CD4-positive, alpha-beta T cell (primary cell): ENCODE data around the gene NFAM1. TPM values are rescaled to one million over a fixed set of nuclear protein-coding genes. Genes with fewer than 3 reads are reported as not detected.

Experiments
- ATAC-seq: fragments of 200-7000 bp; cut with Tn5 transposase; one replicate; pipeline ENCODE4 v1.10.0; 2022; ENCODE audit warnings: mild to moderate bottlenecking; ENCODE audit not compliant: poor library complexity
- CTCF ChIA-PET: fragments of 350-600 bp; sonication (Branson Sonifier 250); formaldehyde crosslinking; loops from one replicate; lab custom pipeline; 2021; ENCODE audit warnings: antibody characterized with exemption, inconsistent platforms; lab: Charles Lee
- POLR2A ChIA-PET: fragments of 350-600 bp; sonication (Branson Sonifier 250); formaldehyde crosslinking; loops from one replicate; lab custom pipeline; 2021; ENCODE audit warnings: antibody characterized with exemption, inconsistent platforms; lab: Charles Lee
- DNase-seq, 14 experiments: peaks; one replicate each; pipeline ENCODE4 v3.0.0-alpha.2; 2013 to 2020; ENCODE audit warnings: mixed read lengths in 2 of 14
- H3K27ac ChIP-seq, 2 donors: one replicate each; pipeline versions ENCODE4 v1.5.1 to v1.7.0; 2013; ENCODE audit warnings: low read length in 2 of 2, low read depth in 1 of 2, mild to moderate bottlenecking in 1 of 2
- H3K27me3 ChIP-seq, 2 experiments: 1 replicate in 1 of 2; 2 replicates in 1 of 2; pipeline versions ENCODE4 v1.6.1 to v1.7.0; 2013; ENCODE audit warnings: low read length in 2 of 2, control low read depth in 1 of 2, mild to moderate bottlenecking in 1 of 2, moderate library complexity in 1 of 2; ENCODE audit not compliant: insufficient read depth in 2 of 2, control insufficient read depth in 1 of 2
- H3K36me3 ChIP-seq: one replicate; pipeline ENCODE4 v1.6.1; 2013; ENCODE audit warnings: low read length, control low read depth; ENCODE audit not compliant: insufficient read depth
- H3K4me1 ChIP-seq: one replicate; pipeline ENCODE4 v1.6.1; 2013; ENCODE audit warnings: low read length, control low read depth; ENCODE audit not compliant: insufficient read depth
- H3K4me3 ChIP-seq: one replicate; pipeline ENCODE4 v1.5.1; 2013; ENCODE audit warnings: mild to moderate bottlenecking, low read length, moderate library complexity
- H3K9me3 ChIP-seq, 2 experiments: 1 replicate in 1 of 2; 2 replicates in 1 of 2; pipeline versions ENCODE4 v1.6.1 to v1.7.0; 2013; ENCODE audit warnings: low read length in 2 of 2, mild to moderate bottlenecking in 2 of 2, control low read depth in 1 of 2, moderate library complexity in 1 of 2; ENCODE audit not compliant: control insufficient read depth in 1 of 2, insufficient read depth in 1 of 2
- H3K27ac Mint-ChIP-seq: one replicate; pipeline ENCODE4 v1.8.0; 2020; ENCODE audit warnings: mixed read lengths
- H3K27me3 Mint-ChIP-seq: one replicate; pipeline ENCODE4 v1.8.0; 2021; ENCODE audit warnings: mixed read lengths
- H3K36me3 Mint-ChIP-seq: one replicate; pipeline ENCODE4 v1.8.0; 2021; ENCODE audit warnings: low read depth, mixed read lengths
- H3K4me1 Mint-ChIP-seq: one replicate; pipeline ENCODE4 v1.8.0; 2021; ENCODE audit warnings: low read depth, mixed read lengths
- H3K4me3 Mint-ChIP-seq: one replicate; pipeline ENCODE4 v1.8.0; 2020; ENCODE audit warnings: mild to moderate bottlenecking, mixed read lengths
- H3K9me3 Mint-ChIP-seq: one replicate; pipeline ENCODE4 v1.8.0; 2020; ENCODE audit warnings: mixed read lengths
- CTCF ChIP-seq: fragments of 200-600 bp; IDR thresholded peaks from one replicate; pipeline ENCODE4 v1.8.0; 2022; ENCODE audit warnings: antibody characterized with exemption, mild to moderate bottlenecking
- intact Hi-C, 2 experiments: fragments of 100-400 bp; cut with DNase I in 1 of 2; cut with micrococcal nuclease in 1 of 2; formaldehyde crosslinking; loops; one replicate each; pipeline versions ENCODE4 v1.15.1 to v1.9.0; 2023 to 2025; cut with DNase I, micrococcal nuclease
- total RNA-seq, 174 experiments: library from RNA in 2 of 174; stranded (reverse) in 2 of 174; gene quantifications; one replicate each; pipeline ENCODE4 v1.2.3 and lab custom pipeline; 2021 to 2026

Gene NFAM1
- total RNA-seq, 2 experiments from 2014 or later, result 0.34 to 0.38 TPM

DNA sequence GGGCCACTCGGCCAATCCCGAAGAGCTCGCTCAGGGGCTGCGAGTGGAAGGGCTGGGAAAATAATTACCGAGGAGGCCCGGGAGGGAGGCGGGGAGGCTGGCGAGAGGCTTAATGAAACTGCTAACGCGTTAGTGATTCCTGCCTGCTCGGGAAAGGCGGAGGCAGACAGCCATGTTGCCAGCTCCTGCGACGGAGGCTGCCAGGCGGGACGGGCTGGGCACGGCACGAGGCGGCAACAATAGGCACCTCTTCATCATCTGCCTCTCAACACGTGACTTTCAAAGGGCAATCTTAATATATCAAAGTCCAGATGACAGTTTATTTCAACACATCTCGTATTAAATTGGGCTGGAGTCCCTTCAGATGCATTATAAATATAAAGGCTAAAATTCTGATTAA lies 93.7 kb downstream of the NFAM1 start:
- DNase-seq (no peak), ATAC-seq (no peak)
- H3K36me3 ChIP-seq, result no peaks in the 10 kb centered on the region
- POLR2A ChIA-PET, result no interaction called here
- no peaks in the 10 kb centered on the region for H3K9me3 ChIP-seq
- Mint-ChIP-seq H3K9me3 (no peaks in the 10 kb centered on the region), H3K27me3 (no peaks in the 10 kb centered on the region), H3K4me3 (no peak overlapping the region), H3K36me3 (no peaks in the 10 kb centered on the region), H3K27ac (no peak overlapping the region), H3K4me1 (peaks cover 39% of the 10 kb centered on the region)
- H3K27ac ChIP-seq, result no peak overlapping the region
- TF ChIP-seq CTCF, result no peak
- H3K4me3 ChIP-seq, result no peak overlapping the region
- H3K27me3 ChIP-seq, result peaks cover 0 to 2% of the 10 kb centered on the region in 2 experiments
- intact Hi-C loops, result no loop called here
- CTCF ChIA-PET, result no interaction called here
- H3K4me1 ChIP-seq, result peaks cover 19% of the 10 kb centered on the region

GRCh38 chr22:42337356-42337755 lies 94.8 kb downstream of the NFAM1 start:
- H3K27me3 ChIP-seq, result no peaks in the 10 kb centered on the region
- TF ChIP-seq CTCF, result no peak
- DNase-seq (no peak), ATAC-seq (no peak)
- no peaks in the 10 kb centered on the region for H3K36me3 ChIP-seq
- intact Hi-C loops, result no loop called here
- no peak overlapping the region for H3K4me3 ChIP-seq
- H3K4me1 ChIP-seq, result peaks cover 11% of the 10 kb centered on the region
- no peaks in the 10 kb centered on the region for H3K27me3 Mint-ChIP-seq
- no peaks in the 10 kb centered on the region for H3K36me3 Mint-ChIP-seq
- ChIA-PET CTCF (no interaction called here), POLR2A (no interaction called here)
- H3K4me3 Mint-ChIP-seq, result no peak overlapping the region
- H3K4me1 Mint-ChIP-seq, result peaks cover 40% of the 10 kb centered on the region
- H3K9me3 ChIP-seq, result no peaks in the 10 kb centered on the region
- no peak overlapping the region for H3K27ac ChIP-seq
- H3K9me3 Mint-ChIP-seq, result no peaks in the 10 kb centered on the region
- no peak overlapping the region for H3K27ac Mint-ChIP-seq

- ATAC-seq, result no peak
- Mint-ChIP-seq H3K4me1 (peaks cover 40% of the 10 kb centered on the region), H3K4me3 (no peak overlapping the region), H3K27ac (no peak overlapping the region), H3K27me3 (no peaks in the 10 kb centered on the region), H3K9me3 (no peaks in the 10 kb centered on the region), H3K36me3 (no peaks in the 10 kb centered on the region)
- Histone ChIP-seq H3K4me1 (peaks cover 5% of the 10 kb centered on the region), H3K9me3 (no peaks in the 10 kb centered on the region), H3K36me3 (no peaks in the 10 kb centered on the region), H3K4me3 (no peak overlapping the region), H3K27ac (no peak overlapping the region), H3K27me3 (no peaks in the 10 kb centered on the region)
- intact Hi-C loops, result no loop called here
- TF ChIP-seq CTCF, result no peak
- ChIA-PET POLR2A (interaction anchor here (0.6 kb wide), 1 partner anchor 261 kb away, joined by 3 read pairs; no protein-coding TSS in a partner anchor), CTCF (no interaction called here)
- DNase-seq, result no peak
Observed at GRCh38 chr22:42336527-42337227, 95.5 kb downstream of the NFAM1 start.
